ENCODE measurements around the gene ZFAND6.

The ZFAND6 gene

GRCh38 chr15:80171787-80172186 lies 112.3 kb downstream of the ZFAND6 start:
- DNase-seq (ENCODE audit: low read depth): no peak

- no peak for DNase-seq (ENCODE audit: low read depth)
Observed at GRCh38 chr15:80172401-80172800, 112.9 kb downstream of the ZFAND6 start.

GRCh38 chr15:80173022-80173759 lies 113.7 kb downstream of the ZFAND6 start:
- DNase-seq (ENCODE audit: low read depth): peak; percentile 61

GRCh38 chr15:80174017-80174746 lies 114.7 kb downstream of the ZFAND6 start:
- DNase-seq (ENCODE audit: low read depth): no peak

GRCh38 chr15:80175436-80175835 lies 116.0 kb downstream of the ZFAND6 start:
- no peak for DNase-seq (ENCODE audit: low read depth)

GRCh38 chr15:80176443-80176842 lies 117.0 kb downstream of the ZFAND6 start:
- DNase-seq (ENCODE audit: low read depth): no peak

GRCh38 chr15:80177156-80177555 lies 117.7 kb downstream of the ZFAND6 start:
- no peak for DNase-seq (ENCODE audit: low read depth)

GRCh38 chr15:80179025-80179759 lies 119.7 kb downstream of the ZFAND6 start:
- no peak for DNase-seq (ENCODE audit: low read depth)

- no peak for DNase-seq (ENCODE audit: low read depth)
Observed at GRCh38 chr15:80179935-80180334, 120.5 kb downstream of the ZFAND6 start.

GRCh38 chr15:80180468-80180867 lies 121.0 kb downstream of the ZFAND6 start:
- DNase-seq (ENCODE audit: low read depth): no peak

- DNase-seq (ENCODE audit: low read depth): no peak
Observed at GRCh38 chr15:80180986-80181385, 121.5 kb downstream of the ZFAND6 start.

GRCh38 chr15:80182611-80183261 lies 123.3 kb downstream of the ZFAND6 start:
- no peak for DNase-seq (ENCODE audit: low read depth)

- DNase-seq (ENCODE audit: low read depth): no peak
Observed at GRCh38 chr15:80183306-80183705, 123.8 kb downstream of the ZFAND6 start.

- DNase-seq (ENCODE audit: low read depth): no peak
Observed at GRCh38 chr15:80183886-80184285, 124.4 kb downstream of the ZFAND6 start.

GRCh38 chr15:80184554-80184953 lies 125.1 kb downstream of the ZFAND6 start:
- DNase-seq (ENCODE audit: low read depth): no peak

- no peak for DNase-seq (ENCODE audit: low read depth)
Observed at GRCh38 chr15:80185152-80185551, 125.7 kb downstream of the ZFAND6 start.

- DNase-seq (ENCODE audit: low read depth): no peak
Observed at GRCh38 chr15:80186066-80186465, 126.6 kb downstream of the ZFAND6 start.

- no peak for DNase-seq (ENCODE audit: low read depth)
Observed at GRCh38 chr15:80186597-80186996, 127.1 kb downstream of the ZFAND6 start.

Measured in activated T-cell treated with anti-CD3 and anti-CD28 coated beads for 1 hour (primary cell).